Islet of Langerhans (tissue), 1 donor: ENCODE data around the gene PLD1.
A peak's percentile ranks its signal among the peaks of the same experiment; 100 is the strongest.
"Not testable (repeated sequence)": the region's sequence is repeated elsewhere in the genome, so short reads cannot be mapped to it uniquely, and the experiment has no call there.

Experiments
- FAIRE-seq: peaks from one replicate; lab custom pipeline; 2011; peaks lifted over from hg19 to GRCh38; lab: Jason Lieb, UNC

PLD1 gene

GRCh38 chr3:171654809-171655208 is 155.5 kb downstream of the PLD1 start:
- no peak for FAIRE-seq

- FAIRE-seq: no peak
These were observed 156.0 kb downstream of the PLD1 start for GRCh38 chr3:171654326-171654725.

DNA sequence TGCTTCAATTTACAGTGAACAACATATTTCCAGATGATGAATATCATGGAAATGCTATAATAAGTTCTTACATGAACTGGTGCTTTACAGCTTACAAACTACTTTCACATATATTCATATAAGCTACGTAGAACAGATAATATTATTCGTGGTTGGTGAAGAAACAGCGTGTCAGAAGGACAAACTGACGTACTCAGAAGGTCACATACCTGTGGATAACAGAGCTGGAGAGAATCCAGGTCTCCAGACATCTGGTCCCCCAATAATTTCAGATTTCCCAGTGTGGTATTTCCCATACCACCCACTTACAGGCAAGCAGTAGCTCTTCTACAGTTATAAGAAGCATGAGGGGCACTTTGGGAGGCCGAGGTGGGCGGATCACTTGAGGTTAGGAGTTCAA is 156.6 kb downstream of the PLD1 start:
- FAIRE-seq: no peak

DNA sequence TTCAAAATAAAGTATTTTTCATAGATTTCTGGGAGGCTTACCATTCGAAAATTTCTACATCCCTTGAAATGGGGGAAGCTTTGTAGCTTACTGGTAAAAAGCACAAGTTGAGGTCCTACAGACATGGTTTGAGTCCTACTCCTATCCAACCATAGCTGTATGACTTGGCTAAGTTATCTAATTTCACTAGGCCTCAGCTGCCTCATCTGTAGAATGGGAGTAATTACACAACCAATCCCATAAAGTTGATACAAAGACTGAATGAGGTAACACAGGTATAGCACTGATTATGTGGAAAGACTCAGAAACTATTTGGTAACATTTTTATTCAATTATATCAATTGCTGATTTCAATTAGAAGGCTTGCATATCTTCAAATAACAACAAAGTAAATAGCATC is 157.4 kb downstream of the PLD1 start:
- no peak for FAIRE-seq

- no peak for FAIRE-seq
These were observed 160.2 kb downstream of the PLD1 start for GRCh38 chr3:171649911-171650592.

DNA sequence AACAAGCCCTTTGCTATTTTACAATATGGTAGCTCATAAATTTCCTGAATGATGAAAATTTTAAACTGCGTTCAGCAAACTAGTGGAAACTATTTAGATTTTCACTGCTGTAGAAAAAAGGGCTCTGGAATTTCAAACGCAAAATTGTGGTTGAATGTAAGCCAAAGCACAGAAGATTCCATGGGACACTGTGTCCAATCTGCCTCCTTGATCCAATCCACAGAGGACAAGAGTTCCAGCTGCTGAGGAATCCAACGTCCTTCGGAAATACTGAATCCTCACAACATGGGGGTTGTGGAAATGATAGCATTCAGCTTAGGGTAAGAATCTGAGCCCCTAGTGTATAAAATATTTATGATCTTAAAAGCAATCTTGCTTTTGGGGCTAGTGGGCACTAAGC is 161.0 kb downstream of the PLD1 start:
- FAIRE-seq: no peak

DNA sequence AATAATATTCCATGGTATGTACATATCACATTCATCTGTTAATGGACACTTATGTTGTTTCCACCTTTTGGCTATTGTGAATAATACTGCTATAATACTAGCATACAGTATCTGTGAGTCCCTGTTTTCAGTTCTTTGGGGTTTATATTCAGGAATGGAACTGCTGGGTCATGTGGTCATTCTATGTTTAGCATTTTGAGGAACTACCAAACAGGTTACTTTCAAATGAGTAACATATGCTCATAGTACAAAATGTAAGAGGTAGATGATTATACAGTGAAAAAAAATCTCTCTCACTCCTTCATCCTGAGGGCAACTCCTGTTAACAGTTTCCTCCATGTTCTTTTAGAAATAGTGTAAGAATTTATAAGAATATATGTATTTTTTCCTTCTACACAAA is 162.2 kb downstream of the PLD1 start:
- FAIRE-seq: no peak

DNA sequence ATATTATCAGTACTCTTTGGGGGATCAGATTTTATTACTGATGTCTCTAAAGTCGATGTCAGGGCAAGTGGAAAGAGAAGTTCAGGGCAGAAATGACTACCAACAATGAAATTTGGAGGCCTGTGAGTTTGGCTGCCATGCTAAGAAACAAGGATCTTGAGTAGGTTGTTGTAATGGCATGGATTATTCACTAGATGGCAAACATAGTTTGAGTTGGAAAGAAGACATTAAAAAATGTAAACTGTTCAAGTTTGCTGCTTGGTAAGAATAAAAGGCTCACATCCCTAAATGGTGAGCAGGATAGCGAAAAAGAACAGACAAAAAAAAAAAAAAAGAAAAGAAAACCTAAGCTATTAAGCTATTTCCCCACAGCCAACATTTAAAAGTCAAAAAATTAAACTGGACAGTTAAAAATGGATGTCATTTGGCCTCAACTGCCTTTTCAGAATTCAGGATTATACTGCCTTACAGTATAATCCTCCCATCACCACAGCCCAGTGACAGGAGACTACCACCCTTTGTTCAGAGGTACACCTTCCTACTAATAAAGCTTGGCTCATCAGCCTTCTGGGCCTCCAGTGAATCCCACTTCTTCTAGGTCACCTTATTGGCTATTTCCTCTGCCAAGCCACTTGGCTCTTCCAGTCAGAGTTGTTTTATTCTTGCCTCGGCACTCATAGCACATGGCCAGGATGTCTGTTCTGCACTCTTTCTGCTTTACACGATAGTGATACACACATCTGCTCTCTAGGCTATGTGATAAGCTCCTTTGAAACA is 163.7 kb downstream of the PLD1 start:
- FAIRE-seq: peak; percentile 99

DNA sequence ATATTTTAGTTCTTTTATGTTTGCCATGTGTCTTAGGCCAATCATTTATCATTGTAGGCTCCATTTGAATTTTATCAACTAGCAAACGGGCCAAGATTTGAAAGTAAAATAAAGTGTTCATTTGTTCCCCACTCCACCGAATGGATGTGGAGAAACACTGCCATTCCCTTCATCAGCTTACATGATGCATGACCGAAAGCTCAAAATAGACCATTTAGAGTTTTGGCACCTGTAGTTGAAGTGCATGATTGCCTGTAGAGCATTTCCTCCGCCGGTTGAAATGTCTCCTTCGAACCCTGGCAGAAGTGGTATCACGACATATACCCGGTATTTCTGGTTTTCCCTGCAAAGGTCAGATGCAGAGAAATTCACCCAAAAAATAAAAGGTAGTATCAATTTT is 165.6 kb downstream of the PLD1 start:
- no peak for FAIRE-seq

DNA sequence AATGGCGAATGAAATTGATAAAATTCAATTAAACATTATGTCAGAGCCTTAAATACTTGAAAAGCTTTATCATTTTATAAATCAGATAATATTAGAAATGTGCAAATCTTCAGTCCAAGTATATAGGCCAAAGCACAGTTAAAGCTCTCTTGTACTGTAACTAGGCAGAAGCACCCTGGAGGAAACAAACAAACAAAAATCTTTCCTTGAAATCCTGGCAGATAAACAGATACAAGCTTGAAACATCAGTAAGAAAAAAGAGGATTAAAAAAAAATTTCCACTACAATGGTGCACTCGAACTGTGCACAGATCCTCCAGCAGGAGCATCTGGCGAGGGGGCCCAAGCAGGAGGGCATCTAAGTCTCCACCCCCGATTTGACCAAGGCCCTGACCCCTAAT is 166.6 kb downstream of the PLD1 start:
- FAIRE-seq: no peak

GRCh38 chr3:171643033-171643432 is 167.2 kb downstream of the PLD1 start:
- no peak for FAIRE-seq

GRCh38 chr3:171640520-171641412 is 169.5 kb downstream of the PLD1 start:
- no peak for FAIRE-seq

DNA sequence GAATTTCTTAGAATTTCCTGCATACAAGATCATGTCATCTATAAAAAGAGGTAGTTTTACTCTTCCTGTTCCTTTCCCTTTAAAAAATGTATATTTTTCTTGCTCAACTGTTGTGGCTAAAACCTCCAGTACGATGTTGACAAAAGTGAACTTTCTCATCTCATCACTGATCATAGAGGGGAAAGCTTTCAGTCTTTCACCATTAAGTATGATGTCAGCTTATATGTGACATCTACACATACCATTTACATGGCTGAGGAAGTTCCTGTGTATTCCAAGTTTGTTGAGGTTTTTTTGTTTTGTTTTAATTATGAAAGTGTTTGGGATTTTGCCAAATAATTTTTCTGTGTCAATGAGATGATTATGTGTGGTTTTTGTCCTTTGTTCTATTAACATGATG is 173.6 kb downstream of the PLD1 start:
- no peak for FAIRE-seq

DNA sequence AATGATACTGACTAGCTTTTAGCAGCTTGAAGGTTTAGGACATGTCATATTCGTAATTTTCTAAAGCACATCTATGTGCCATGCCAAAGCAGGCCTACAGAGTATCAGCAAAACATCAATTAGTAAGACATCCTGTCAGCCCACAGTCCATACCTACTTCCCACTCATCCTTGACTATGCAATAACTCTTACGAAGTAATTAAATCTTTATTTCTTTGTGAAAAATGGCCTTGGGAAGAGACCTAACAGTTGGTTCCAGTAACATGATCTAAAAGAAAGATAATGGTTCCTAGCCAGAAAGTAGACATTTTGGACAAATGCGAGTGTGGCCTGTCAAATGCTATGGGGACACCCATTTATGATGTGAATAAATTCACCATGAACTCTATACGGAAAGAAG is 177.5 kb downstream of the PLD1 start:
- no peak for FAIRE-seq

- FAIRE-seq: not testable (repeated sequence)
These were observed 183.5 kb downstream of the PLD1 start for GRCh38 chr3:171626799-171627198.

GRCh38 chr3:171622126-171622525 is 188.2 kb downstream of the PLD1 start:
- FAIRE-seq: no peak

GRCh38 chr3:171620825-171621434 is 189.4 kb downstream of the PLD1 start:
- FAIRE-seq: no peak

GRCh38 chr3:171616798-171617197 is 193.5 kb downstream of the PLD1 start:
- FAIRE-seq: no peak

DNA sequence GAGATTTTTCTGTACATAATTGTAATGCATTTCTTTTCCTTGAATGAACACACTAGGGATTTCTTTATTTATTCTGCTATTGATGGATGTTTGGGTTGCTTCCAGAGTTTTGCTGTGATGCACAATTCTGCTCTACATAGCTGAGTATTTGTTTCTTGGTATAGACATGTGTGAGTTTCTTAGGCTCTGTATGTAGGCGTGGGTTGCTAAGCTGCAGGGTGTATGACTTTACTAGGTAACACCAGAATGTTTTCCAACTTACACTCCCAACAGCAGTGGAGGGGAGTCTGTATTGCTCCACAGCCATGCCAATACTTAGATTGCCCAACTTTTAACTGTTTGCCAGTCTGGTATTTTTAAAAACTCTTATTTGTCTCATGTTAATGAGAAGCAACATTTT is 194.6 kb downstream of the PLD1 start:
- no peak for FAIRE-seq

DNA sequence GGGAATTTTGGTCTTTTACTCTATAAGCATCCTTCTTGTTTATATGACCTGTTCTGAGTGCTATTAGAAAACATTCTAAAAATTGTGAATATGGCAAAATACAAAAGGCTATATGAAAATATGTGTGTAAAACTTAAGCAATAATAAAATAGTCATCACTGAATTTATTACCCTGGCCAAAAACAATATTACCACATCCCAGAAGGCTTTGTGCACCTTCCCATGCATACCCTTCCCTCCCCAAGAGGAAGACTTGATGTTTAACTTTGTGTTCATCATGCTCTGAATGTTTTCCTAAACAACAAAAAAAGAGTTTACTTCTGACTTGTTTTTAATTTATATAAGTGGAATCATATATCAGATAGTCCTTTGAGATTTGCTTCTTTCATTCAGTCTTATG is 195.0 kb downstream of the PLD1 start:
- no peak for FAIRE-seq

DNA sequence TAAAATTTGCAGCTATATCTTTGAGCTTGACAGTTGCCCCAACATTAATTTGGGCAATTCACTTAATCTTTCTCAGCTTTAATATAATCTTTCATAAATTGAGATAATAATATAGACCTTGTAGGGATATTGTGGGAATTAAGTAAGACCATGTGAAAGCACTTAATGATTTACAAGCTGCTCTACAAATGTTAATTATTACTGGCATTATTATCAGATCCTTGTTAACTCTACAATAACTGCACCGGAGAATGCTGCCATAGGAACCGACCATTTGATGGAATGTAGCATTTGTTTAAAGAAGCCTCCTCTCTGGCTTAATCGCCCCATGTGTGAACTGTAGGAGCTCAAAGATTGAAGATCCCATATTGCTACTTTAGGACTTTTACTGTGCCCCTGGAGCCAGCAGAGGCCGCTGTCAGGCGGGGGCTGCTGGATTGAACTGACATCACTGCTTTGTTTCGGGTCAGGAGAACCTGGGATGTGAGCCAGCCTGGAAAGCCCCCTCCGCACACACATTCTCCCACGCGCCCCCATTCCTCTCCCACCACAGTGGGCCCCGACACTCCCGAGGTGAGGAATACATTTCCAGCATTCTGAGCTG is 195.9 kb downstream of the PLD1 start:
- no peak for FAIRE-seq

GRCh38 chr3:171607452-171607851 is 202.8 kb downstream of the PLD1 start:
- FAIRE-seq: no peak
